Measurements from ENCODE around the gene ZDHHC7. TPM values are rescaled to one million over a fixed set of nuclear protein-coding genes. Genes with fewer than 3 reads are reported as not detected.

Gene ZDHHC7
- total and polyA plus RNA-seq, 9 of the 15 experiments (the other 6 are each of a cell fraction or from before 2014, with no cell fraction given) = 1.7 to 49.7 (median 37.4) TPM

DNA sequence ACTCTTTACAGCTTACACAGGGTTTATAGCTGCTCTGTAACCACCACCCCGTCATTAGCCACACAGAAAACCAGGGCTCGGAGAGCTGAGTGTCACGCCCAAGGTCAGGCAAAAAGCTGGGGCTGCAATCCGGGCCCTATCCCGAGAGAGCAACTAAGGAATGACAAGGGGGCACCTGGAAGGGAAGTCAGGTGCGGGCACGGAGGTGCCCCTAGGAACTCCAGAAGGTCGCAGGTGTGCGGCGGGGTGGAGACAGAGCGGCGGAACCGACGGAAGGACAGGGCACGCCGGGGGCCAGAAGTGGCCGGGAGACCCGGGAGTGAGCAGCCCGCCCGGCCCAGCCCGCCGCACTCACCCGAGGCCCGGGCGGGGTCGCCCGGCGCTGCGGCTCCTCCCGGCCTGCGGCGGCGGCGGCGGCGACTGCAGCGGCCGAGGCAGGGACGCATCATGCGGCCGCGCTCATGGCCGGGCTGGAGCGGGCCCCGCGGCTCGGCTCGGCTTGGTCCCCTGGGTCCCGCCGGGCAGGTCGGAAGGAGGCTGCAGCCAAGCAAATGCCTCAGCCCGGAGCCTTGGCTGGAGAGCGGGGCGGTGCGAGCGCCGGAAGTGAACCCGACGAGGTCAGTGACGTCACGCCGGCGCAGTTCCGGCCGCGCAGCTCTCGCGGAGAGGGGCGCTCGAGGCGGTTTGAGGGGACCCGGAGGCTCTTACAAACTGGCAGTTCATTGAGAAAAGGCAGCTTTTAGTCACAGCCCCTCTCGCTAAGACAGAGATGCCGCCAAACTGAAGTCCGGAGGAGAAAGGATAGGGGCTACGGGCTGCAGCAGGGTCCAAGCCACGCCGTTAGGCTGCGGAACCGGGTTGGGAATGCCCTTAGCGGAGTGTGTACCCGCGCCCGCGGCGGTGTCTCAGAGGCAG lies at the start of gene ZDHHC7 (continued):
- TF ChIP-seq RBM17 (IDR thresholded peaks at IDR 0.05; ENCODE audit: borderline replicate concordance, low read depth, low read length) = no peak

DNA sequence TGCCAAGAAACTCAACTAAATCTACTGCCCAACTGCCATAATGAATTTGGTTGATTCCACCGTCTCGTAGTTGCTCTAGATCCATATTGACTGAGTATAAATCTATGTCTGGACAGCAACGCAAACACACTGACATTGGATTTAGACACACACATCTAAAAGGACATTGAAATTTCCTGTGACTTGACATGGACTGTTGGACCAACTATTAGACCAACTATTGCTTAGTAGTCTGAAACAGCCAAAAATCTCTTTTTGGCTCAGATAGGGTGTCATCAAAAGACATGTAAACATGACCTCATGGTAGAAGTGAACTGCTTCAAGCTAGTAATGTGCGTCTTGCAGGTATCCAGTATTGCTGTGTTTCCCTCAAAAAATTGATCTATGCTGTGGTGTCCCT lies 47.6 kb upstream of the ZDHHC7 start:
- Histone ChIP-seq H4K20me1 (replicated peaks; ENCODE audit: control insufficient read depth, insufficient read depth, low read length) (no peaks in the 10 kb centered on the region; the same call in 1 of the 2 replicates), H3K79me2 (ENCODE audit: control insufficient read depth, insufficient read depth, low read length) (peaks cover 4% of the 10 kb centered on the region; the same call in 2 of the 3 replicates), H3K36me3 (ENCODE audit: control insufficient read depth, insufficient read depth, low read length) (peaks cover 13% of the 10 kb centered on the region; the same call in 2 of the 3 replicates), H3K4me1 (replicated peaks in 1 of 2; ENCODE audit: control insufficient read depth in 2 of 2, insufficient read depth in 2 of 2, low read length in 2 of 2) (peaks cover 32 to 33% of the 10 kb centered on the region in 2 experiments), H3K27ac (ENCODE audit: extremely low read depth, low read depth, low read length) (no peak overlapping the region), H3K27me3 (ENCODE audit: control insufficient read depth in 2 of 2, insufficient read depth in 2 of 2, low read length in 2 of 2) (no peaks in the 10 kb centered on the region), H3K9ac (ENCODE audit: insufficient read depth in 1 of 2, low read depth in 2 of 2, low read length in 2 of 2) (no peak overlapping the region), H3K9me3 (replicated peaks; ENCODE audit: control insufficient read depth, insufficient read depth, low read depth, low read length) (no peaks in the 10 kb centered on the region), H3K4me2 (ENCODE audit: insufficient read depth, low read length) (no peak overlapping the region), H2AFZ (ENCODE audit: low read depth, low read length) (no peak overlapping the region), H3K9me1 (ENCODE audit: control insufficient read depth, insufficient read depth, low read length) (no peaks in the 10 kb centered on the region), H3K4me3 (no peak overlapping the region)
- ChIA-PET CTCF (ENCODE audit: low intra/inter-chr PET ratio) (no interaction called here), POLR2A (no interaction called here)
- DNase-seq (ENCODE audit: extremely low read depth in 1 of 4, low spot score in 3 of 4) (no peak), FAIRE-seq (no peak), ATAC-seq (no peak)
- intact Hi-C loops (cut with micrococcal nuclease) = loop anchor here (5.0 kb wide), 1 partner anchor 33 kb away; no protein-coding TSS in a partner anchor
- WGBS (ENCODE audit: insufficient coverage, low coverage, missing lambda C conversion rate) = 84% methylated on average over 4 of the region's 4 CpGs
- BruUV-seq (replicated peaks) = no TSS peak
- in situ Hi-C loops (cut with MboI) = no loop called here
- TF ChIP-seq E2F3 (CRISPR knock-in tag; IDR thresholded peaks at IDR 0.05) = no peak
- no peak for TF ChIP-seq CREB1 (IDR thresholded peaks at IDR 0.05)
- no peak for TF ChIP-seq CREB1 (CRISPR knock-in tag; IDR thresholded peaks at IDR 0.05)
- no peak for TF ChIP-seq MCM3 (IDR thresholded peaks at IDR 0.05)
- no peak for TF ChIP-seq DACH1 (IDR thresholded peaks at IDR 0.05; ENCODE audit: partially characterized antibody)
- TF ChIP-seq IFI16 (CRISPR knock-in tag; IDR thresholded peaks at IDR 0.05) = no peak
- TF ChIP-seq, protein P1, sequence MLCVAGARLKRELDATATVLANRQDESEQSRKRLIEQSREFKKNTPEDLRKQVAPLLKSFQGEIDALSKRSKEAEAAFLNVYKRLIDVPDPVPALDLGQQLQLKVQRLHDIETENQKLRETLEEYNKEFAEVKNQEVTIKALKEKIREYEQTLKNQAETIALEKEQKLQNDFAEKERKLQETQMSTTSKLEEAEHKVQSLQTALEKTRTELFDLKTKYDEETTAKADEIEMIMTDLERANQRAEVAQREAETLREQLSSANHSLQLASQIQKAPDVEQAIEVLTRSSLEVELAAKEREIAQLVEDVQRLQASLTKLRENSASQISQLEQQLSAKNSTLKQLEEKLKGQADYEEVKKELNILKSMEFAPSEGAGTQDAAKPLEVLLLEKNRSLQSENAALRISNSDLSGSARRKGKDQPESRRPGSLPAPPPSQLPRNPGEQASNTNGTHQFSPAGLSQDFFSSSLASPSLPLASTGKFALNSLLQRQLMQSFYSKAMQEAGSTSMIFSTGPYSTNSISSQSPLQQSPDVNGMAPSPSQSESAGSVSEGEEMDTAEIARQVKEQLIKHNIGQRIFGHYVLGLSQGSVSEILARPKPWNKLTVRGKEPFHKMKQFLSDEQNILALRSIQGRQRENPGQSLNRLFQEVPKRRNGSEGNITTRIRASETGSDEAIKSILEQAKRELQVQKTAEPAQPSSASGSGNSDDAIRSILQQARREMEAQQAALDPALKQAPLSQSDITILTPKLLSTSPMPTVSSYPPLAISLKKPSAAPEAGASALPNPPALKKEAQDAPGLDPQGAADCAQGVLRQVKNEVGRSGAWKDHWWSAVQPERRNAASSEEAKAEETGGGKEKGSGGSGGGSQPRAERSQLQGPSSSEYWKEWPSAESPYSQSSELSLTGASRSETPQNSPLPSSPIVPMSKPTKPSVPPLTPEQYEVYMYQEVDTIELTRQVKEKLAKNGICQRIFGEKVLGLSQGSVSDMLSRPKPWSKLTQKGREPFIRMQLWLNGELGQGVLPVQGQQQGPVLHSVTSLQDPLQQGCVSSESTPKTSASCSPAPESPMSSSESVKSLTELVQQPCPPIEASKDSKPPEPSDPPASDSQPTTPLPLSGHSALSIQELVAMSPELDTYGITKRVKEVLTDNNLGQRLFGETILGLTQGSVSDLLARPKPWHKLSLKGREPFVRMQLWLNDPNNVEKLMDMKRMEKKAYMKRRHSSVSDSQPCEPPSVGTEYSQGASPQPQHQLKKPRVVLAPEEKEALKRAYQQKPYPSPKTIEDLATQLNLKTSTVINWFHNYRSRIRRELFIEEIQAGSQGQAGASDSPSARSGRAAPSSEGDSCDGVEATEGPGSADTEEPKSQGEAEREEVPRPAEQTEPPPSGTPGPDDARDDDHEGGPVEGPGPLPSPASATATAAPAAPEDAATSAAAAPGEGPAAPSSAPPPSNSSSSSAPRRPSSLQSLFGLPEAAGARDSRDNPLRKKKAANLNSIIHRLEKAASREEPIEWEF (CRISPR knock-in tag; IDR thresholded peaks at IDR 0.05) = no peak
- no peak for TF ChIP-seq ZNF57 (CRISPR knock-in tag; IDR thresholded peaks at IDR 0.05)
- no peak for TF ChIP-seq HCFC1 (IDR thresholded peaks at IDR 0.05; ENCODE audit: low read depth, low read length)
- no peak for TF ChIP-seq CBX3 (IDR thresholded peaks at IDR 0.05; ENCODE audit: borderline replicate concordance in 1 of 2, low read length in 2 of 2)
- TF ChIP-seq NRF1 (conservative IDR thresholded peaks at IDR 0.05 in 1 of 2, IDR thresholded peaks at IDR 0.05 in 1 of 2) = no peak
- no peak for TF ChIP-seq POLR2A (conservative IDR thresholded peaks at IDR 0.05)
- no peak for TF ChIP-seq TAF1 (IDR thresholded peaks at IDR 0.05; ENCODE audit: control insufficient read depth, extremely low read depth, insufficient read depth, low read length, severe bottlenecking)
- TF ChIP-seq MAFF (IDR thresholded peaks at IDR 0.05; ENCODE audit: low read length) = no peak
- TF ChIP-seq BRD4 (IDR thresholded peaks at IDR 0.05) = no peak
- TF ChIP-seq ZNF121 (CRISPR knock-in tag; conservative IDR thresholded peaks at IDR 0.05) = no peak
- TF ChIP-seq ZNF232 (CRISPR knock-in tag; IDR thresholded peaks at IDR 0.05) = no peak

Data from K562 (cell line).